GM21723 (cell line): ENCODE data around the gene VPS36.
"Not testable (repeated sequence)": the region's sequence is repeated elsewhere in the genome, so short reads cannot be mapped to it uniquely, and the experiment has no call there.

Experiments used
- ATAC-seq: cut with Tn5 transposase; IDR thresholded peaks from one replicate; pipeline ENCODE4 v1.9.1; 2021; ENCODE audit warnings: mild to moderate bottlenecking, moderate library complexity; ENCODE audit not compliant: unreplicated experiment

Gene VPS36

DNA sequence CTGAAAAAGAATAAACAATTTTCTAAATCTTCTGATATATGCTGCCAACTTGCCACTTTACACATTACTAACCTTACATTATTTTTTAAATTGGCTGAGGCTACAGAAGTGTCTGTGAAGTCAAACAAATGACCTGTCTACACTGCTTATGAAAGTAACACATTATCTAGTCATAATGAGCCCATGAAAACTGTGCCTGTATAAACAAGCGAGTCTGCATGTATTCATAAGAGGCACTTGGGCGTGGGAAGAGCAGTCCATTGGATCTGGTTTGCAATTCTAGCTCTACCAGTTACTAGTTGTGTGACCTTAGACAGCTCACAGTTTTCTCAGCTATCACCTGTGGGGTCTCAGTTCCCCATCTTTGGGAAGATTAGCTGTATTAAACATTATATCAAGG lies 3.1 kb downstream of the VPS36 start:
- no peak for ATAC-seq

DNA sequence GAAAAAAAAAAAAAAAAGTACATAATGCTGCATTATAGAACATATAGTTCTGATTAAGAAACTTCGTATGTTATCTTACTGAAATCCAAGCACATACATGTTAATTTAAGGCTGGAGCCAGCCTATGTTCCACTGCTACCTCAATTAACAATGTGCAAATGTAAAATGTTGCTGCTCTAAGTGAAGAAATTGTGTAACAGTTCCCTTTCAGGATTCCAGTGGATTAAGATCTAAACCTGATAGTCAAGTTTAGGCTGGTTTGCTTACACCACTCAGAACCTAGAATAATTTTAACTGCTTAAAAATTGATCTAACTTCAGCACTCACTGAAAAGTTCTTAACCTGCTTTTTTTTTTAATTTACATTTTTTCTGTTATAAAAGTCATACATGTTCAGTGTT lies 4.2 kb downstream of the VPS36 start:
- ATAC-seq: no peak

DNA sequence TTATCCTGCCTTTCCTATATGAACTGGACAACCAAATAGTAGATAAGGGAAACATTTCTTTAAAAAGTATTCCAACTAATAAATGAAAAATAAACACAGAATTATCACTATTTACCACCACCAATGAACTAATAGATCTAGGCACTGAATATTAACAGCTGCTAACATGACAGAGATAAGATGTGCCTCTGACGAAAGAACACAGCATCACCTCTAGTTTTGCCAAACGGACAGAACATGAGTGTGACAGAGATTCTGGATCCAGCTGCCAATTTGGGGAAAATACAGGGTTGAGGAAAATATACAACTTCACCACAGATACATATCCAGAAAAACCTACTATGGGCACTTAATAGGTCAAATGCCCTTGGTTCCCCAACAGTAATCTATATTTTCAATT lies 18.0 kb downstream of the VPS36 start:
- ATAC-seq: no peak

DNA sequence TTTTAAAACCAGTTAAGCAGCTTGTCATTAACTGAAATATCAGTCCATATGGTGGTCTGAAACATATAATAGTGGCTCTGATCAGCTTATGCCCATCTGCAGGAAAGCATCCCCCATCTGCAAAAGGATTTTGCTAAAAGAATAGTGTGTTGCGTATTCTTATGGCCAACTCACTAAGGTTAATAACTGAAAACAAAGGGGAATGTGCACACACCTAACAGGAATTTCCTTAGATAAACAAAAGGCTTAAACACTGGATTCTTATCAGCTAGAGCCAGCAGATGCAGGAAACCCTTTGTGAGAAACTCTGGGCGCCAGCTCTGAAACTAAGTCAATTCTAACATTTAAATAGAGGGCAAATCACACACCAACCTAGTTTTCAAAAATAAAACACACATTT lies 22.1 kb downstream of the VPS36 start:
- ATAC-seq: no peak

DNA sequence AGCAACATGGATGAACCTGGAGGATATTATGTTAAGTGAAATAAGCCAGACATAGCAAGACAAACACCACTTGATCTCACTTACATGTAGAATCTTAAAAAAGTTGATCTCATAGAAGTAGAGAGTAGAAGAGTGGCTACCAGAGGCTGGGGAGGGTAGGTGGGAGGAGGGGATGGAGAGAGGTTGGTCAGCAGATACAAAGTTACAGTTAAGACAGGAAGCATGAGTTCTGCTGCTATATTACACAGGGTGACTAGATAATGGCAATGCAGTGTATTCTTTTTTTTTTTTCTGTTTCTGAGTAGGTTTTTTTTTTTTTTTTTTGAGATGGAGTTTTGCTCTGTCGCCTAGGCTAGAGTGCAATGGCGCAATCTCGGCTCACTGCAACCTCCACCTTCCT lies 29.2 kb downstream of the VPS36 start:
- ATAC-seq: no peak

DNA sequence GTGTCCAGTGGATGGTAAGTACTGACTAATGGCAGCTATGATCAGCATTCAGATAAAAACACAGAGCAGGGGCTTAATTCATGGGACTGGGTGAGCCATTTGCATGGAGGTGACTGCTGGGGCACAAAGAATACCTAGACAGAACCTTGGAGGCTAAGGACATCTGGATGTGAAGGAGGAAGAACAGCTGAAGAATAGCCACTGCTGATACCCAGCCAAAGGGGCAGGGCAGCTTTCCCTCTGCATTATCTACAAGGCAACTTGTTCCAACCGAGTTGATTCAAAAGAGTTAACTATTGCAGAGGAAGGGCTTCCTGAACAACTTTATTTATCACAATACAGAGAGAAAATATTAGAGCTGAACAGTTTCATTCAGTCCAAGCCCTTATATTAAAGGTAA lies 31.4 kb downstream of the VPS36 start:
- ATAC-seq: no peak

DNA sequence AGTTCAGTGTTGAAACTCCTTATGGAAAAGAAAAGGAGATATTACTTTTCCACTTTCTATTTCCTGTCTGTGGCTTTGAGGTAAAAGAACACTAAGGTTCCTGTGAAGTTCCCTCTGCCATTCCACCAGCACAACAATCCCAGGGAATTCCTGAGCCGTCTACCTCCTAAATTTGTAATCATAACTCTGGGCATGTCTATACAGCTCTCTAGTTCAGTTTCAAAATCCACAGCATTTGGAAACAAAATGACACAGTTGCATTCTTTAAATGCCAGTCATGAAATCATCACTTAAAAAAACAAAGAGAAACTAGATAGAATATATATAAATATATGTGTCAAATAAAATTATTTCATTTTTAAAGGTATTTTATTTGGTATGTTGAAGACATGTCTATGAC lies 35.5 kb downstream of the VPS36 start:
- ATAC-seq: no peak

DNA sequence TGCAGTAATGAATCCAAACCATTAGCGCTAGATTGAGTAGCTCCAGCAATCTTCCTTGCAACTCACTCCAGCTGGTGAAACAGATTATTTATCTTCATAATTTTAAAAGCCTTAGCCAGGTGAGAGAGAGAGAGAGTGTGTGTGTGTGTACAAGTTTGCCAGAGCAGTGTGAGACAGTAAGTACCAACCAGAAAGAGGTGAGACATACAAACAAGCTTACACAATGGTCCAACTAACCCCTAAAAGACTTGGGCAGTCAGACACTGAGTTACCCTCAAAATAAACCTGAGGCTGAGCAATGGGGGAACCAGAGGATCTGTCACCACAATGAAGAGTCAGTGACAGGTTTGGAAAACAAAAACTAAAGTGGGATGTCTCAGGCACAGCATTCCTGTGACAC lies 36.4 kb downstream of the VPS36 start:
- ATAC-seq: no peak

DNA sequence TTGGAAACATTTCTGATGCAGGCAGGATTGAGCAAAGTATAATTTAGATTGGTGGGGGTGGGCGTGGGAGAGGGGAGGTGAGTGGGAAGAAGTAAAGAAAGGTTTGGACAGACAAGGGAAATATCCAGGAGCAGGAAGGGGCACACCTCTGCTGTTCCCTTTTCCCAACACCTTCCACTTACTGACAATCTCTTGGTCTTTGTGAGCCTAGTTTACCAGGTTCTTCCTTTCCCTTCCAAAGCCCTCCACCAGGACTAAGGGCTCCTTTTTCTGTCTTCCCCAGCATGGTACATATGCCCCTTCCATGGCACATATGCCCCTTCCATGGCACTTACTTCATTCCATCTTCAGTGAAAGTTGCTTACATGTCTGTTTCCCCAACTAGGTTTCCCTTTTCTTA lies 38.3 kb downstream of the VPS36 start:
- ATAC-seq: no peak

DNA sequence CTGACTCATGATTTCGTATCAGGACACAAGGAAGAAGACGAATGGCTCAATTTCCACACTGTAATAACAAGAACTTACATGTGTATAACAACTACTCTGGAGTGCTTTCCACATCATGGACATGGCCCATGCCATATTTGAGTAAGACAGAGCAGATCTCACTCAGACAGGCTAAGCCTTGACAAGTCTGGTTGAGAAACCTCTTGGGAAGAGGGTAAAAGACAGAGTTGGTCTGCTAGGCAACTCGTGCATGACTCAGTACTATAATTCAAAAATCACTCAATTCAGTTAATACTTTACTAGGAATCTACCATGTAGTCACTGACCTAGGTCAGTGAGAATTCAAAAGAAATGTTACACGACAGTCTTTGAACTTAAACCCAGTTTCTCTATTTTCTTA lies 38.8 kb downstream of the VPS36 start:
- ATAC-seq: peak; percentile 51

DNA sequence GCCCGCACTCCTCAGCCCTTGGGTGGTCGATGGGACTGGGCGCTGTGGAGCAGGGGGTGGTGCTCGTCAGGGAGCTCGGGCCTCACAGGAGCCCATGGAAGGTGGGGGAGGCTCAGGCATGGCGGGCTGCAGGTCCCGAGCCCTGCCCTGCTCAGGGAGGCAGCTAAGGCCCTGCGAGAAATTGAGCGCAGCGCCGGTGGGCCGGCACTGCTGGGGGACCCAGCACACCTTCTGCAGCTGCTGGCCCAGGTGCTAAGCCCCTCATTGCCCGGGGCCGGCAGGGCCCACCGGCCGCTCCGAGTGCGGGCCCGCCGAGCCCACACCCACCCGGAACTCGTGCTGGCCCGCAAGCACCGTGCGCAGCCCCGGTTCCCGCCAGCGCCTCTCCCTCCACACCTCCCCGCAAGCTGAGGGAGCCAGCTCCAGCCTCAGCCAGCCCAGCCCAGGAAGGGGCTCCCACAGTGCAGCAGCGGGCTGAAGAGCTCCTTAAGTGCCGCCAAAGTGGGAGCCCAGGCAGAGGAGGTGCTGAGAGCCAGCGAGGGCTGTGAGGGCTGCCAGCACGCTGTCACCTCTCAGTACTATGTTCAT lies 42.3 kb downstream of the VPS36 start:
- not testable (repeated sequence) for ATAC-seq

DNA sequence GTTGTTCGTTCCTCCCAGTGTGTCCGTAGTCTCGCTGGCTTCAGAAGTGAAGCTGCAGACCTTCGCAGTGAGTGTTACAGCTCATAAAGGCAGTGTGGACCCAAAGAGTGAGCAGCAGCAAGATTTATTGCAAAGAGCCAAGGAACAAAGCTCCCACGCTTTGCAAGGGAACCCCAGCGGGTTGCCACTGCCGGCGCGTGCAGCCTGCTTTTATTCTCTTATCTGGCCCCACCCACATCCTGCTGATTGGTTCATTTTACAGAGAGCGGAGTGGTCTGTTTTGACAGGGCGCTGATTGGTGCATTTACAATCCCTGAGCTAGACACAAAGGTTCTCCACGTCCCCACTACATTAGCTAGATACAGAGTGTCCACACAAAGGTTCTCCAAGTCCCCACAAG lies 43.0 kb downstream of the VPS36 start:
- ATAC-seq: not testable (repeated sequence)

DNA sequence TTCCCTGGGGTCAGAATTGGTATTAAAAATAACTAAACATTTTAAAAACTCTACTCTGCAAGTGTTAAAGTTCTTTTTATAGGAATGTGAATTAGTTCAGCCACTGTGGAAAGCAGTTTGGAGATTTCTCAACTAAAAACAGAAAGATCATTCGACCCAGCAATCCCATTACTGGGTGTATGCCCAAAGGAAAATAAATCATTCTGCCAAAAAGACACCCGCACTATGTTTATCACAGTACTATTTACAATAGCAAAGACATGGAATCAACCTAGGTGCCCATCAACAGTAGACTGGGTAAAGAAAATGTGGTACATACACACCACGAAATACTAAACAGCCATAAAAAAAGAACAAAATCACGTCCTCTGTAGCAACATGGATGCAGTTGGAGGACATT lies 43.8 kb downstream of the VPS36 start:
- no peak for ATAC-seq

DNA sequence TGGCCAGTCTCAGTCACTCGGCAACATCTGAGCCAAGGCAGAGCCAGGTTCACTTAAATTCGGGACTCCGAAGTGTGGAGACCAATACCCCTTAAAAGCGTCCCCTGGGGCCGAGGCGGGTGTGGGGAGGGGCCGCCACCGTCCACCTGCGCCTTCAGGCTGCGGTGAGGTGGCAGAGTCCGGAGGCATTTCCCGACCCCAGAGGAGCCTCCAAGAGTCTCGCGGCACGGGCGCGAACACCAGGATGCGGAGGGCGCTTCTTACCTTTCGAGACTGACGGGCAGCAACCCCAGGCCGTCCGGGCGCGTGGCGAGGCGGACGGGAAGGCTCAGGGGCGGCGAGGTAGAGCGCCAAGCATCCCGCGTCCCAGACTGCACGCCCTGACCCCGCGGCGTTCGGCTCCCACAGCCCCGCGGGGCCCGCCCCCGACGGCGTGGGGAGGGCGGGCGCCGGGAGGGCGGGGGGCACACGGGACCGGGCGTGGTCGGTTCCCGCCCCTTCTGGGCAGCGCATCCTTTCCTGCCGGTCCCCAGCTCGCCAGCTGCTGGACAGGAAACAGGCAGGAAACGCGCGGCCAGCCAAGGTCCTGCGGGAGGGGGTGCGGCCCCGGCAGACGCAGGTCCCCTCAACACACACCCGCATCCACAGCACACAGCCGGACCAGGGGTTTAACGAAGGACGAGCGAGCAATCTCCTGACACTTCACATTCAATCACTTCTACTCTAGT lies 44.5 kb downstream of the VPS36 start, which contains the start of gene THSD1:
TSS of gene THSD1 (minus strand) at position 406 of the 728 bp plus-strand sequence. CDS start 3,572 bp downstream, outside the sequence.
- ATAC-seq: peak; percentile 56

DNA sequence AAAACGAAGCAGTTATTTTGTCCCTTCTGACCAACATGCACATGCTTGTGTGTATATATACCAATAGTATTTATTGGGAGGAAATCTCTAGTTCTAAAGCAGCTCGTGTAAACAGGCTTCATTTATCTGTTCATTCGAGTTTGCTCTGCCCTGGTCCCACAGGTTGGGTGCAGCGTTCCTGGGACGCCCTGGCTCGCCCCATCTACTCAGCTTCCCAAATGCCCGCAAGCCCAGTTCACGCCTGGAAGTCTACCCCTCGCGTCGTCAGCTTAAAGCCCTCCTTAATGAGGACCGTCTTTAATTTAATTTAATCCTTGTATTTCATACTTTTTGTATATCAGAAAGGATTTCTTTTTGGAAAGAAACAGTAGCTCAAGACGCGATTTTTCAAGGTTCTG lies 45.1 kb downstream of the VPS36 start:
- no peak for ATAC-seq

DNA sequence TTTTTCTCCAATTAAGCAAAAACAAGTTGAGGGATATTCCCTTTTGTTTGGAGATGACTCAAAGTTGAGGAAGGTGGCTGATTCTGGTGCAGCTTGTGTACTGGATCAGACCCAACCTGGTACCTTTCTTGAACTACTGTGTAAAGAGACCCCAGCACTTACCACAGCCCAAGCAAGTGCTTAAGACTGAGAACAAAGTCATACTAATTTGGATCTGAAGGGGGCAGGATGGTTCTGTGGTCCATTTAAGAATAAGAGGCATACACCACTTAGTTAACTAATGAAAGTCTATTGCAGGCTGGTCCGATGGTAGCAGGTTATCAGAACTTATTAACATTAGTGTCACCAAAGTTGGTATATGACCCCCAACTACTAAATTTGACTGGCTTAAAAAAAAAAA lies 50.7 kb downstream of the VPS36 start:
- no peak for ATAC-seq

DNA sequence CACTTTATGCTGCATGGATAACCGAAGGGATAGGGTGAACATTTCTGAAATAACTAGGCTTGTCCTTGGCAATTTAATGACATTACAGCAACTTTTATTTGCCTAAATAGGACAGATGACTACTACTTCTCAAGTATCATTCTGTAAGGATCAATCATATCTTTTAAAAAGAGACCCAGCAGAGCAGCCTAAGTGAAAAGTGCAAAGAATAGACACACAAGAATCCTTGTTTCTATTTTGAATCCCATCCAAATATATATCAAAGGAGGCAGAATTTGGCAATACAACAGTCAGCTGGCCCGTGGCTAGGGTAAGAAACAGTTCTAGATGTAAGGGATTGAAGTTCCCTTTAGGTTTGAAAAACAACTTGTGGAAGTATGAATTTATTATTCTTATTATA lies 51.4 kb downstream of the VPS36 start:
- ATAC-seq: no peak

DNA sequence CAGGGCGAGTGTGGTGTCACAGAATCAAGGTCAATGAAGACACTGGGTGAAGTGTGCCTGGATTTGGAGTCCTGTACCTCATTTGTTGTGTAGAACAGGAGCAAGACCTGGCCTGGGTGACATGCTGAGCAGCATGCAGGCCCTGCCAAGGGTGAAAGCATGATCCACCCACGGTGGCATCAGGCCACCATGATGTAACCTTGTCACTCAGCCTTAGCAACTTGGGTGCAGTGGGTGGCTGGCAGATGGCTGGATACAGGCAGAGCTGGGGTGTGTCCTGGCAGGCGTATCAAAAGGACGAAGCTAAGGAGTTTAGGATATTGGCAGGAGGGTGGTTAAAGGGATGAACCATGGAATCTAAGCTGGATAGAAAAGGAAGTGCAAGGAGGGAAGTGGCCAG lies 54.7 kb downstream of the VPS36 start:
- no peak for ATAC-seq

DNA sequence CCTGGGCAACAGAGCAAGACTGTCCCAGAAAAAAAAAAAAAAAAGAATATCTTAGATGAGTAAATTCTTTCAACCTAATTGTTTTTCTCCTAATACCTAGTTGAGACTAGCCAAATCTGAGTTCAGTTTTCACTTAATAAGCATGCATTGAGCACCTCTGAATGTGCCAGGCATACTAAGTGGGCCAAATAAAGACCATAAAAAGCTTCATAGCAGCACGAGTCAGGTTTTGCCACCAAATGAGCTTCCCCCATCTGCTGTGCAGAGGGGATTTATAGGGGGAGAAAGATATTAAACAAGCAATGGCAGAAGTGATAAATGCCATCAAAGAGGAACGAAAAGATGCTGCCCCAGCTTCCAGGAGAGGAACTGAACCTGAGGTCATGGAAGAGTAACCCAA lies 55.8 kb downstream of the VPS36 start:
- no peak for ATAC-seq

DNA sequence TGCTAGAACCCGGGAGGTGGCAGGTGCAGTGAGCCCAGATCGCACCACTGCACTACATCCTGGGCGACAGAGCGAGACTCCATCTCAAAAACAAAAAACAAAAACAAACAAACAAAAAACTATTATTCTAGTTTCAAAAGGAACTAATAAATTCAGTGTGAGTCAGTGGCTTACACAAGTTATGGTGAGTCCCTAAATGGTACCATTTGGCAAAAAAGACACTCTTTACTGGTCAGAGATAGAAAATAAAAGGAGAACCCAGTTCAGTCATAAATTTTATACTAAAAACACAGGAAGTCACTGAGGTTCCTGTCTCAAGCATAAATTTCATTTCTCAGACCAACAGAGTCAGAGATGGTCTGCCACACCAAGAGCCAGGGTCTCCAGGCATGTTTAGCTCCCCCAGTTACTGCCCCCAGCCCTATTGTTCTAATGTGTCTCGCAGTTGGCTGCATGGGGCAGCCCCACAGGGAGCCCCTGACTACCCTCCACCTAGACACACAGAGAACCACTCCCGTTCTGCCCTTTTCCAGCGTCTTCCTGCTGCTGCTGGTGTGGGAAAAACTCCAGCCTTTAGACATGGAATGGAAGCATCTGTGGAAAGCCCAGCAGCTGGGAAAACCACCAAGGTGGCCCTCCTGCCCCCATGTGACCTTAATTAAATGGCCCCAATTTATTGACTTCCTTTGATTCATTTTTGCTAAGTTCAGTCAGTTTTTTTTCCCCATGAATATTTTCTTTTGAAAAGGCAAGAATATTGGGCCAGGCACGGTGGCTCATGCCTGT lies 56.7 kb downstream of the VPS36 start:
- ATAC-seq: no peak

DNA sequence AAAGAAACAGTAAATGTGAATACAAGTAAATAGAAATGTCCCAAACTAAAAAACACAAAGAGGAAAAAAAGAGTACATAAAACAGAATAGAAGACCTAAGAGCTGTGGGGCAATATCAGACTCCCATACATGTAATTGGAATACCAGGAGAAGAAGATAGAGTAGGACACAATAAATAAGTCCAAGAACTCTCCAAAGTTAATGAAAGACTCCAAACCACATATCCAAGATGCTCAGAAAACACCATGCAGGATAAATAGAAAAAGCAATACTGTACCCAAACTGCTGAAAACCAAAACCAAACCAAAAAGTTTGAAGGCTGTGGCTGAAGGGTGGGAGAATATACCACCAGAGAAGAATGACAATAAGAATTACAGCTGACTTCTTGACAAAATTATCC lies 62.7 kb downstream of the VPS36 start:
- ATAC-seq: no peak

DNA sequence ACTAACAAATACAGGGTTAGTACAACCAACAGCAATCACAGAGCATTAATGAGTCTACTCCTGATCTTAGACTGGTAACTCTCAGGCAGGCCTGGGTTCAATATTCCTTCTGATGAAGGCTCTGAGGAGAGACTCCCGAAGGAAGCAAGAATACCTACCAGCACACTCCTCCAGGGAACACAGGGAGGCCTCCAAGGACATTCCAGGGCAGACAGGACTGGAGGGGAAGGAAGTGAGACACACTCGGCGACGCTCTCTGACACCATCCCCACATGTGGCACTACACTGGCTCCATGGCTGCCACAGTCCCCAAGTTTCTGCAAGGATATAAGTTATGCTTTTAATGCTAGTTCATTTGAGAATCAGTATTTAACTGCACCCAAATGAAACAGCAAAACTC lies 64.6 kb downstream of the VPS36 start:
- ATAC-seq: no peak
